ENCODE measurements around the gene FMN2.

The FMN2 gene

GRCh38 chr1:240091614-240092300 is at the start of gene FMN2:
Gene FMN2, plus strand, starts transcription at chr1:240091883. Its CDS starts 227 bp downstream, at chr1:240092110.
- Histone ChIP-seq H3K27me3 (ENCODE audit: low read length) (no peaks in the 10 kb centered on the region), H3K27ac (ENCODE audit: low read depth, low read length) (no peak within 1 kb of the TSS), H2AFZ (ENCODE audit: low read depth, low read length, severe bottlenecking) (no peak within 1 kb of the TSS)

GRCh38 chr1:240044620-240045019 is 47.1 kb upstream of the FMN2 start:
- Histone ChIP-seq H3K36me3 (ENCODE audit: low read length) (no peaks in the 10 kb centered on the region), H4K20me1 (ENCODE audit: low read depth, low read length) (no peaks in the 10 kb centered on the region), H3K4me2 (ENCODE audit: low read depth, low read length, poor library complexity, severe bottlenecking) (no peak overlapping the region), H3K9me2 (replicated peaks; ENCODE audit: insufficient read depth, low read length) (no peaks in the 10 kb centered on the region), H3K27me3 (ENCODE audit: low read length) (no peaks in the 10 kb centered on the region), H3K79me2 (ENCODE audit: insufficient read depth, low read length) (no peaks in the 10 kb centered on the region), H3K4me3 (ENCODE audit: insufficient read depth, low read length, poor library complexity, severe bottlenecking) (no peak overlapping the region), H3F3A (ENCODE audit: insufficient read depth) (no peaks in the 10 kb centered on the region), H3K27ac (ENCODE audit: low read depth, low read length) (no peak overlapping the region), H2AFZ (ENCODE audit: low read depth, low read length, severe bottlenecking) (no peak overlapping the region), H3K9ac (ENCODE audit: low read length) (no peak overlapping the region), H3K9me3 (ENCODE audit: insufficient read depth, low read length) (no peaks in the 10 kb centered on the region)
- TF ChIP-seq CTCF (IDR thresholded peaks at IDR 0.05; ENCODE audit: insufficient read depth, low read length, poor library complexity, severe bottlenecking) (no peak), EZH2phosphoT487 (conservative IDR thresholded peaks at IDR 0.05; ENCODE audit: low read length) (no peak)

More at GRCh38 chr1:240091614-240092300, at the start of gene FMN2:
- no peaks in the 10 kb centered on the region for H3K79me2 ChIP-seq (ENCODE audit: insufficient read depth, low read length)
- H3K4me3 ChIP-seq (ENCODE audit: insufficient read depth, low read length, poor library complexity, severe bottlenecking), result no peak within 1 kb of the TSS
- no peaks in the 10 kb centered on the region for H4K20me1 ChIP-seq (ENCODE audit: low read depth, low read length)
- H3K9me3 ChIP-seq (ENCODE audit: insufficient read depth, low read length), result no peaks in the 10 kb centered on the region
- no peak within 1 kb of the TSS for H3K4me2 ChIP-seq (ENCODE audit: low read depth, low read length, poor library complexity, severe bottlenecking)
- no peaks in the 10 kb centered on the region for H3F3A ChIP-seq (ENCODE audit: insufficient read depth)
- H3K9ac ChIP-seq (ENCODE audit: low read length), result no peak within 1 kb of the TSS
- no peaks in the 10 kb centered on the region for H3K36me3 ChIP-seq (ENCODE audit: low read length)
- no peaks in the 10 kb centered on the region for H3K9me2 ChIP-seq (replicated peaks; ENCODE audit: insufficient read depth, low read length)
- TF ChIP-seq EZH2phosphoT487 (conservative IDR thresholded peaks at IDR 0.05; ENCODE audit: low read length) (no peak), CTCF (IDR thresholded peaks at IDR 0.05; ENCODE audit: insufficient read depth, low read length, poor library complexity, severe bottlenecking) (no peak)

- Histone ChIP-seq H4K20me1 (ENCODE audit: low read depth, low read length) (no peaks in the 10 kb centered on the region), H3K4me3 (ENCODE audit: insufficient read depth, low read length, poor library complexity, severe bottlenecking) (no peak overlapping the region), H3K79me2 (ENCODE audit: insufficient read depth, low read length) (no peaks in the 10 kb centered on the region), H3K36me3 (ENCODE audit: low read length) (no peaks in the 10 kb centered on the region), H3K9ac (ENCODE audit: low read length) (no peak overlapping the region), H3F3A (ENCODE audit: insufficient read depth) (no peaks in the 10 kb centered on the region), H2AFZ (ENCODE audit: low read depth, low read length, severe bottlenecking) (no peak overlapping the region), H3K4me2 (ENCODE audit: low read depth, low read length, poor library complexity, severe bottlenecking) (no peak overlapping the region), H3K27me3 (ENCODE audit: low read length) (no peaks in the 10 kb centered on the region), H3K27ac (ENCODE audit: low read depth, low read length) (no peak overlapping the region), H3K9me2 (replicated peaks; ENCODE audit: insufficient read depth, low read length) (no peaks in the 10 kb centered on the region), H3K9me3 (ENCODE audit: insufficient read depth, low read length) (no peaks in the 10 kb centered on the region)
- TF ChIP-seq CTCF (IDR thresholded peaks at IDR 0.05; ENCODE audit: insufficient read depth, low read length, poor library complexity, severe bottlenecking), result no peak
- TF ChIP-seq EZH2phosphoT487 (conservative IDR thresholded peaks at IDR 0.05; ENCODE audit: low read length), result no peak
These were observed 45.7 kb upstream of the FMN2 start for GRCh38 chr1:240046000-240046399.

All from SU-DHL-6 (cell line).